HG03575 (cell line): Measurements from ENCODE around the gene CTSC.
"Not testable (repeated sequence)": the region's sequence is repeated elsewhere in the genome, so short reads cannot be mapped to it uniquely, and the experiment has no call there.

ENCODE experiments used
- ATAC-seq: cut with Tn5 transposase; IDR thresholded peaks from one replicate; pipeline ENCODE4 v1.9.1; 2021; ENCODE audit not compliant: unreplicated experiment, insufficient number of reproducible peaks, low FRiP score; ENCODE audit errors: extremely low read depth

Gene CTSC

DNA sequence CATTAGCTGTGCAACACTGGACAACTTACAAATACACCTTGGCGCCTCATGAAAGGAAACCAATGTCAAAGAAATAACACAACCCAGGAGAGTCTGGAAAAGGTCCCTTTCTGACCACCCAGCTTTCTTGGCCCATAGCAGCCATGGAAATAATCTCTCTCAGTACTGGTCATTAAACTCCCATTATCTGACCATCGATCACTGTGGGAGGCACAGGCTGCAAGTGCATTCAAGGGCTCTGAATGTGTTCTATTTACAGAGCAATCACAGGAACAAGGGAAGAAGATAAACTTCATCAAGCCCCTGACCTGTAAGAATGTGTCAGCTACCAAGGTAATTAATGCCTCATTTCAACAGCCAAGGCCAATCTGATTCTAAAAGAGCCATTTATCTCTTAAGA is 40.1 kb downstream of the CTSC start:
- no peak for ATAC-seq

DNA sequence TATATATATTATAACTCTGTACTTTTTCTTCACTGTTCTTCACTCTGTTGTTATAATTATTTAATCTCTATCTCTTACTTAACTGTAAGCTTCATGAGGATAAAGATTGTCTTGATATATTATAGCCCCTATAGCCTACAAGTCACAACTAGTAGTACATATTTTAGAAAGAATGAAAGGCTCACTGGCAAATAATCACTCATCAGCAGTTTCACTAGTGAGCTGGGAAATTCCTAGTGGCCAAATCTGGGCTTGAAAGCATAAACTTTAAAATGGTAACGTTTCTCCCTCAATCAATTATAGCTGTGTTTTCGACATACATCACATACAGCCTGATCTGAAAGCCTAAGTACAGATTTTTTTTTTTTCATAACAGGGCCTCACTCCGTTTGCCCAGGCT is 42.5 kb downstream of the CTSC start:
- no peak for ATAC-seq

DNA sequence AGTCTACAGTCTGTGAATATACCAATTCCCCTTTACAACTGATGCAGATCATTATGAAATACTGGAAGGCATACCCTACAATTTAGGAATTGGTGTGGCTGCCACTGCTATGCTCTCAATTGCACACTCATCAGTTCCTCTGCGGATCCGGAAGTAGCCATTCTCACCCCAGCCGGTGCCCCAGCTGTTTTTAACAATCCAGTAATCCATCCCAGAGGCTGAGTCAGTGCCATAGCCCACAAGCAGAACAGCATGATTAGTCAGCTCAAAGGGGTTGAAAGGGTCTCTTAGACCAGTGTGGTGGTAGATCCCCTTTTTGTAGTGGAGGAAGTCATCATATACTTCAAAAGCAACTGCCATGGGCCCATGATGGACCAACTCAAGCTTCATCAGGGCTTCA is 43.6 kb downstream of the CTSC start:
- ATAC-seq: no peak

DNA sequence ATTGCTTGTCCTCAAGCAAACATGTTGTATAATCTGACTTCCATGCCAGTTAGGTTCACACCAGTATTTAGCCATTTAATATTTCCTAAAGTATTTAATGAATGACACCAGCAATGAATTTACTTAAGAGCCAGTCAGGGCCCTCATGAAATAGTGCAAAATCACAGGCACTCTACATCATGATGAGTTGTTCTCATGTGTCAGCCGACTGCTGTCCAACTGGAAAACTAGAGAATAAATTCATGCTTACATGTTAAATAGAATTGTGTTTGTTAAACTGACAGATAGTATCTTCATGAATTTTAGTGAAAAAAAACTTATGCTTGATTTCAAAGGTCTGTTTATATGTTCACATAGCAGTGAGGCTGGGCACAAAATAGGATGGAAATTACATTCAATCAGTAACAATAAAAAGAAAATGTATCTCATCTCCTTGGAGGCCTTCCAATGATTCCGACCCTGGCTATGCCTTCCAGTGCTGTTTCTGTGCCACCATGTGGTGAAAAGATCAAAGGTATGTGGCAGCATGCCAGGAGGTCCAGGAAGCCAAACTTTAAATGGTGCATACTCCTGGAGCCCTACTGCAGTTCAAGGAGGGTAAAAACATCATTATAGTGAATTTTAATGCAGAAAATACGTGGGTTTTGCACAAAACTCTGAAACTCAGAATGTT is 45.2 kb downstream of the CTSC start:
- ATAC-seq: no peak

DNA sequence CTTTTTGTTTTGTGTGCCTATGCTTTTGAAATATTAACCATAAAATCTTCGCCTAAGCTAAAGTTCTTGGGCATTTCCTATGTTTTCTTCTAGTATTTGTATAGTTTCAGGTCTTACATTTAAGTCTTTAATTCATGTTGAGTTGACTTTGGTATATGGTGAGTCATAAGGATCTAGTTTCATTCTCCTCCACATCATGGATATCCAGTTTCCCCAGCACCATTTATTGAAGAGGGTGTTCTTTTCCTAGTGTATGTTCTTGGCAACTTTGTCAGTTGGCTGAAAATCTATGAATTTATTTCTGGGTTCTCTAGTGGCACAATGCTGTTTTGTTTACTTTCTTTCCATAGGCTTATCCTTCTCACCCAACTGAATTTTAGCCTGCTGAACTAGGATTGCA is 49.0 kb downstream of the CTSC start:
- ATAC-seq: no peak

DNA sequence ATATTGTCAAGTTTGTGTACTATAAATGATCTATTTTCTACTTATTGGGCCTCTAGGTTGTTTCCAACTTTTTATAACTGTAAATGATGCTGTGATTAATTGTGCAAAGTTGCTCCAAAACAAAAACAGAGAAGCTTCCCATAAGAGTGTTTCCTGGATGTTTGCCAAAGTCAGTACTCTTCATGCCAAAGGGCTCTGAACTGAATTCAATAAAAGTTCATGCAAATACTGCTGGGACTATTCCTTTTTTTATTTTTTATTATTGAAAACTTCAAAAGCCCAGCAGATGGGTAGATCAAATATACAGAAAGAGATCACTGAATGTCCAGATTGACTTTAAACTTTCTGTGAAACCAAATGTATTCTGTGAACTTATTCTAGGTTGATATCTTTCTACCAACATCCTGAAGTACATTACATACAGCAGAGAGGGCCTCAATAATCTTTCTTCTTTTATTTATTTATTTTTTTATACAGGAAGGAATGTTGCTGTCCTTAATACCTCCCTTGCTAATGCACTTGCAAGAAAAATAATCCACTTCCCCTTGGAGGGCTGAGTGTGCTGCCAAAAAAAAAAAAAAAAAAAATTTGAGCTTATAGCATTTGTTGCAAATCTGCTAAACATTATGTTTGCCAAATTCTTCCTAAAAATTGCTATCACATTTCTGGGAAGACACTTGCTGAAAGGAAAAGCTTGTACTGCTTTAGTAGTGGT is 53.0 kb downstream of the CTSC start:
- no peak for ATAC-seq

DNA sequence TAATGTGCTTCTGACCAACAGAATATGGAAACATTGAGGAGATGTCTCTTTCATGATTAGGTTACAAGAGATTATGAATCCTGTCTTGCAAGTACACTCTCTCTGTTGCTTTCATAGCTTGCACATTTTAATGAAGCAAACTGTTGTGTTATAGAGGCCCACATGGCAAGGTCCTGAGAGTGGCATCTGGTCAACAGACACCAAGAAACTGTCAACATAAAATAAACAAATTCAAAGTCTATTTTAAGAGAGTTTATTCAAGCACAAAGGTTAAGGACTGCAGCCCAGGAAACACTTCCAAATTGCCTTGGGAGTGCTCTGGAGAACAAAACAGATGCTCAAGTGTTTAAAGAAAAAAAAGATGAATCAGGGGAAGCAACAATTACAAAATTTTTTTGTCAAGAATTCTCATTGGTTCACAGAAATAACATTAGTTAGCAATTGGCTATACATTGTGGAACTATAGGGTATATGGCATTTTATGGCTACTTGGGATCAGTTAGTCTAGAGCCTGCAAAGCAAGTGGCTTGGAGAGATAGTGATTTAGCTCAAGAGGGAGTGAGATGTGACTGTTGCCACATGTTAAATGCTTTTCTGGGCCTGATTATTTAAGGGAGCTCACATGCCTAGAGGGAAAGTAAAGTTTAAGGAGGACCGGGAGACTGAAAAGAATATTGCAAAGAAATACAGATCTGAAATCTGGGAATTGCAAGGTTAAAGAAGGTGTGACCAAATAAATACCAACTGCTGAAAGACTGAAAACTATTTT is 54.6 kb downstream of the CTSC start:
- ATAC-seq: no peak

DNA sequence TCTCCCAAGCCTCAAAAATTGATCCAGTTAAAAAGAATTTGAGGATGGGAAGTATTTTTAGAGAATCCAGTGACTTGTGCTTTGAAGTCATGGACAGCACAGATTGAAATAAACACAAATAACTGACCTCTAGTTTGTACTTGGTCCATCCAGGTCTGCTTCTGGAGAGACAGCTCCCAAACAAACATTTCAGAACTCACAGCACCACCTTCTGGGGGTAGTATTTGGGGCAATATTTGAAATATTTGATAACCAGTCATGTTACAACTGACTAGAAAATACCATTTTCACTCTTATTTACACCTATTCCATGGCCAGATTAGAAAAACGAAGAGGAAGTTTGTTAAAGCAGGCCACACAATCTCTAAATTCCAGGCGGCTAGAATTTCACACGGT is 56.2 kb downstream of the CTSC start:
- ATAC-seq: no peak

DNA sequence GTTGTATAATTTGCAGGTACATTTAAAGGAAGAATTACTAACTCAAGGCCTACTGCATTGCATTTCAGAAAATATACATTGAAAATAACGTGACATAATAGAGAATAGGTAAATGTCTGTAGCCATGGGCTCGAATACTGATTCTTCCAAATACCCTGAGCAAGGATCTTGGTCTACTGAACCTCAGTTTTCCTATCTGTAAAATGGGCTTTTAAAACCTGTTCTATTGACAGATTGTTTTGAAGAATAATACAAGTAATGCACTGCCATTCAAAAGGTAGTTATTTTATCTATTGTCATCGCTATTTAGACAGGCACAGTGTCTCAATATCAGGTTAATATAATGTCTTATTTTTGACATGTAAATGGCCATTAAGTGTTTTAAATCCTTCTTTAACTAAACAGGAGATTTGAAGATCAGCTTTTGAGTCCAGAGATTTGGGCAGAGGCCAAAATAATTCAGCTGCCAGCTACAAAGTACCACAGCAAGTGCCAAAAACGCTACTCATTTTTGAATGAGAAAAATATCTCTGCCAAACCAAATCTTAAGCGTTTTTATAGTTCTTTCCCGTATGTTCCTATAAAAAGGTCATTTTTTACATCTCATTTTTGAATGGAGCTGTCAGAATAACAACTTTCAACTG is 56.7 kb downstream of the CTSC start:
- no peak for ATAC-seq

DNA sequence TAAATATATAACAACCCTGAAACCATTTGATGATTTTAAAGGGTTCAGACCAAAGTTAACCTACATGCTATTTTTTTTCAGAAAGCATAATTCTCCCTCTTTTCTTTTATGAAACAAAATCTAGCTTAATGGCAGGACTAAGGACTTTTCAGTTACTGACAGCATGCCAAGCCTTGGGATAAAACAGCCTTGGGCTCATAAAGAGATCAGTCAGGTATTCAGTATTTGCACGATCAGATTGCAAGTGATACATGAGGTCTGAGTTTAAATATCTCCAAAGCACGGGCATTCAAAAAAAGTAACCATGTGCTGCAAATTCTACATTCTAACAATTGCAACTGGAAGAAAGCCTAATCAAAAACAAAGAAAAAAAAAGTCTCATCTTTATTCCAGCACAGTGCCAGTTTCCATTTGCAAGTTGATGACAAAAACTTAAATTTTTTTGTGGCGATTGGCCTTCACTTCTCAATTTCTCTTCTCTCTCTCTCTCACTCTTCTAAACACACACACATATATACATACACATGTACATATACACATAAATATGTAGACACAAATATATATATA is 60.1 kb downstream of the CTSC start:
- no peak for ATAC-seq

DNA sequence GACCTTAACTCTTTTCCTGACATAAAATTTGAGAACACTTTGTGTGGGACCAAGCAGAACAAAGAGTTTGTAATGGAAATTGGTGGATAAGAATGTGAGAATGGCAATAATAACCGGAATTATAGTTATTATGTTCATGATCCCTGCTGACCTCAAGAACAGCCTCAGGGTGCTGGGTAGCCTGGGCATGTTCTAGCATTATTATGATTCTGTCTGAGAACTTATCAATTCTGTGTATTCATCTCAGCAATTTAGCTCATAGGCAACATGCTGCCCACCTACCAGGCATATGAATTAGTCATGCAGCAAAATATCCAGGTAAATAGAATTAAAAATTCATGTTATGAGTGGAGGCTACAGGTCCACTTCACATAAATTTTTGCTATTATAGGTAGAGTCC is 61.9 kb downstream of the CTSC start:
- ATAC-seq: no peak

DNA sequence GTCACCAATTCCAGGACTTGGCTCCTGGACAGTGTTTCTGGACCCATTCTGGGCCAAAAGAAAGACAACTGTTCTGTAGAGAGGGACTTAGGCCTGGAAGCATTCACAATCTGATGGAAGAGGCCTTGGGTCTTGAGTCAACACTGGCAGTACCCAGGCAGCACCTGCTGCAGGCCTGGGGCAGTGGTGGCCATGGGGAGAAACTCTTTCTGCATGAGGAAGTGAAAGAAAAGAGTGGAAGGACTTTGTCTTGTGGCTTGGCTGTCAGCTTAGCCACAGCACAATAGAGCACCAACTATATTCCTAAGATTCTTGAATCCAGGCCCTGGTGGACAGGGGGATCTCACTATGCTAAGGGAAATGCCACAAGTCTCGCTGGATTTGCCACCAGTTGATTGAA is 70.6 kb downstream of the CTSC start:
- ATAC-seq: no peak

DNA sequence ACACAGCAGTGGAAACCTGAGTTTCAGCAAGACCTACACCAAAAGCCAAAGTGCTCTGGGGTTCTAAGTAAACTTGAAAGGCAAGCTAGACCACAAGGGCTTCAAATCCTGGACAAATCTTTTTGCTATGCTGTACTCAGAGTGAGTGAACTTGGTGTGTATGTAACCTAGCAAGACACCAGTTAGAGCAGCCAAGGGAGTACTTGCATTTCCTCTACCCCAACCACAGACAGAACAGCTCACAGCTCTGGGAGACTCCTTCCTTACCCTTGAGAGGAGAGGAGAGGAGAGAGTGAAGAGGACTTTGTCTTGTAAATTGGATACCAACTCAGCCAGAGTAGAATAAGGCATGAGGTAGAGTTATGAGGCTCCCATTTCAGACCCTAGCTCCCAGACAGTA is 71.4 kb downstream of the CTSC start:
- ATAC-seq: no peak

DNA sequence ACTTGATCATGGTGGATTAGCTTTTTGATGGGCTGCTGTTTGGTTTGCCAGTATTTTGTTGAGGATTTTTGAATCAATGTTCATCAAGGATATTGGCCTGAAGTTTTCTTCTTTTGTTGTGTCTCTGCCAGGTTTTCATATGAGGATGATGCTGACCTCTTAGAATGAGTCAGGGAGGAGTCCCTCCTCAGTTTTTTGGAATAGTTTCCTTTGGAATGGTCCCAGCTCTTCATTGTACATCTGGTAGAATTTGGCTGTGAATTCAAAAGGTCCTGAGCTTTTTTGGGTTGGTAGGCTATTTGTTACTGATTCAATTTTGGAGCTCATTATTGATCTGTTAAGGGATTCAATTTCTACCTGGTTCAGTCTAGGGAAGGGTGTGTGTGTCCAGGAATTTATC is 78.1 kb downstream of the CTSC start:
- ATAC-seq: no peak

DNA sequence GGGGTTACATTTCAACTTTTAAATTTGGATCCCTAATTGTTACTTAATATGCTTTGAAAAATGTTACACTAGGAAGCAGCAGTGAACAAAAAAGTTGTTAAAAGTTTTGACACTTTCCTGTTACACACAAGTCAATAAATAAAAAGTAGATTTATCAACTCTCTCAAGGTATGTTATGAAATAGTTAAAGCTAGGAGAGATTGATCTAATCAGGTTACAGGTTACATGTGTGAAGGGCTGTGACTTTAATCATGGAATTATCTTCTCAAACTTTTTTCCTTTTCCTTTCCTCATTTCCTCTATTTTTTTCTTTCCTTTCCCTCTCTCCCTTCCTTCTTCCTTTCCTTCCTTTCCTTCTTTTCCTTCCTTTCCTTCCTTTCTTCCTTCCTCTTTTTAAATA is 85.3 kb downstream of the CTSC start:
- no peak for ATAC-seq

DNA sequence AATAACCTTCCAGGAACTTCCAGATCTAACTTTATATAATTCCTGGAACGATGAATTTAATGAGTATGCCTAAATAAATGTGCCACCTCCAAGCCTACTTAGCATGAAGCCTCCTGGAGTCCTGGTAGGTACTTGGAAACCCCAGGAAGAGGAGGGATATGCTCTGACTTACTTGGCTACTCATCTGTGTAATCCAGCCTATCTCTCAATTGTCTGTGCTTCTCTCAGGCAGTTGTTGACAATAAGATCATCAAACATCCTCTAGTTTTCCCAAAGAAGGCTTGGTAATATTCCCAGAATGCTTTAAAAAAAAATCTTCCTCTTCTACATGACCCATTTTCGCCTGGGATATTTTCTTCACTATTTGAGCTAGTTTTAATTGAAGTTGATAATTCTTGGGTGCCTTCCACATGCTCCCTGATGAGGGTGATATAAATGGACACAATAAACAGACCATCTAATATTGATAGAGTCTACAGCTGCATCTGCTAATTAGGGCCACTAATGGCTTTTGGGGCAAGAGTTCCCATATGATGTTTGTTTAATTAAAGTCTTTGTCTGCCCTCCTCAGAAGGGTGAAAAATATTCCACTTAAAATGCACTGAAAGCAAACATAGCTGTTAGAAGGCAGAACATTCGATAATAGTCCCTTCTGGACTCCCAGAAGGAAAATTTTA is 86.8 kb downstream of the CTSC start:
- ATAC-seq: no peak

DNA sequence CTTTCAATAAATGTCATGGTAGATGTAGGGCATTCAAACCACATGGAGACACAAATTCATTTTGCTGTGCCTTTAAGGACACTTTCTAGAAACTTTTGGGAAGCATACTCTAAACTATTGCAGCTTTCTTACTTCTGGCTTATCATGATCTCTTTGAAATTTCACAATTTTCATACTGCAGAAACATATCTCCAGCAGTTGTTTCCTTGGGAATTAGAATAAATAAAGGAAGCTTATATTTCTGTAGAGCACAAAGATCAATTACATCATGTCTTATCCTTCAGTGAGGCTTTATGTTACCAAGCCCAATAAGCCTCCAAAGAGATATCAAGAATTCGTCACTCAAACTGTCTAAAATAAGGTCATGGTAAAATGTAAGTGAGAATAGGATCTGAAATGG is 87.8 kb downstream of the CTSC start:
- ATAC-seq: no peak

DNA sequence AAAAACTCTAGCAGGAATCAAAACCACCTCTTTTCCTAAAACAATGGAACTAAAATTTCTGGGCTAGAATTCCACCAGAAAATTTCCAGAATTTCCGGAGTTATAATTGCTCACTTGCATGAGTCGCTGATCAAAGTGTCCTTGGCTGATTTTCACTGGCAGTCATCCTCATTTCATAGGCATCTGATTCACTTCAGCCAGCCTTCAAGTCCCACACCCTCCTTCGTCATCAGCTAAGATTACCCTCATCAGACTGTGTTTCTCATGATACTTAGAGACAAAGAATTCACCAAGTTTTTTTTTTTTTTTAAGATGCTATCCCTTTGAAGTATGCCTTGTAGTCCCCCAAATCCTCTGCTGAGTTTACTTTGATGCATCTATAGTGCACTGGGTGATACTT is 90.8 kb downstream of the CTSC start:
- ATAC-seq: no peak

DNA sequence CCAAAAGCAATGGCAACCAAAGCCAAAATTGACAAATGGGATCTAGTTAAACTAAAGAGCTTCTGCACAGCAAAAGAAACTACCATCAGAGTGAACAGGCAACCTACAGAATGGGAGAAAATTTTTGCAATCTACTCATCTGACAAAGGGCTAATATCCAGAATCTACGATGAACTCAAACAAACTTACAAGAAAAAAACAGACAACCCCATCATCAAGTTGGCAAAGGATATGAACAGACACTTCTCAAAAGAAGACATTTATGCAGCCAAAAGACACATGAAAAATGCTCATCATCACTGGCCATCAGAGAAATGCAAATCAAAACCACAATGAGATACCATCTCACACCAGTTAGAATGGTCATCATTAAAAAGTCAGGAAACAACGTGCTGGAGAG is 92.0 kb downstream of the CTSC start:
- not testable (repeated sequence) for ATAC-seq
